Endodermal cell (in vitro differentiated cells): Measurements from ENCODE around the gene PLEKHA8. TPM values are rescaled to one million over a fixed set of nuclear protein-coding genes. Genes with fewer than 3 reads are reported as not detected.

Experiments used
- DNase-seq: peaks from one replicate; pipeline ENCODE4 v3.0.0-alpha.2; 2017
- H3K27ac ChIP-seq: 2 replicates; pipeline ENCODE4 v1.5.1; 2013; ENCODE audit warnings: mild to moderate bottlenecking, low read depth, low read length, moderate library complexity
- H3K27me3 ChIP-seq: 2 replicates; pipeline ENCODE4 v1.6.1; 2013; ENCODE audit warnings: mild to moderate bottlenecking, low read length, moderate library complexity; ENCODE audit not compliant: insufficient read depth, control insufficient read depth, poor library complexity, severe bottlenecking
- H3K36me3 ChIP-seq: 2 replicates; pipeline ENCODE4 v1.7.0; 2013; ENCODE audit warnings: mild to moderate bottlenecking, low read length, moderate library complexity; ENCODE audit not compliant: control insufficient read depth, insufficient read depth
- H3K4me1 ChIP-seq: one replicate; pipeline ENCODE4 v1.7.0; 2013; ENCODE audit warnings: low read length; ENCODE audit not compliant: control insufficient read depth, insufficient read depth
- H3K4me3 ChIP-seq: 2 replicates; pipeline ENCODE4 v1.5.1; 2013; ENCODE audit warnings: mild to moderate bottlenecking, low read length, moderate library complexity
- H3K9ac ChIP-seq: 2 replicates; pipeline ENCODE4 v1.6.1; 2013; ENCODE audit warnings: mild to moderate bottlenecking, low read length, moderate library complexity; ENCODE audit not compliant: poor library complexity, severe bottlenecking; ENCODE audit errors: extremely low read depth
- H3K9me3 ChIP-seq: 2 replicates; pipeline ENCODE4 v1.6.1; 2013; ENCODE audit warnings: mild to moderate bottlenecking, low read length, moderate library complexity; ENCODE audit not compliant: control insufficient read depth
- H3K27ac Mint-ChIP-seq: 2 replicates; pipeline ENCODE4 v1.8.0; 2020; ENCODE audit warnings: mixed read lengths
- H3K27me3 Mint-ChIP-seq: 2 replicates; pipeline ENCODE4 v1.8.0; 2021; ENCODE audit warnings: mild to moderate bottlenecking, mixed read lengths; ENCODE audit not compliant: insufficient read depth
- H3K36me3 Mint-ChIP-seq: 2 replicates; pipeline ENCODE4 v1.8.0; 2020; ENCODE audit warnings: low read depth, mixed read lengths
- H3K4me1 Mint-ChIP-seq: 2 replicates; pipeline ENCODE4 v1.8.0; 2020; ENCODE audit warnings: mixed read lengths
- H3K4me3 Mint-ChIP-seq: 2 replicates; pipeline ENCODE4 v1.8.0; 2020; ENCODE audit warnings: mild to moderate bottlenecking, moderate library complexity, mixed read lengths
- H3K9me3 Mint-ChIP-seq: 2 replicates; pipeline ENCODE4 v1.8.0; 2020; ENCODE audit warnings: mild to moderate bottlenecking, mixed read lengths
- CTCF ChIP-seq: fragments of 200-600 bp; sonication (generic); conservative IDR thresholded peaks from 2 replicates; pipeline ENCODE4 v1.5.0; 2021; ENCODE audit warnings: antibody characterized with exemption, mild to moderate bottlenecking
- total RNA-seq, 2 donors: library from RNA; stranded (reverse); fragmentation: NEBNext Ultra II Directional in 1 of 2; extraction: Animal tissue kit (Norgen Biotek cat#: 25700) in 1 of 2; gene quantifications; 2 replicates in 1 of 2; 3 replicates in 1 of 2; pipeline ENCODE4 v1.2.1, GENCODE V29; 2021

PLEKHA8 gene
- total RNA-seq, 2 donors from 2014 or later = 37.7 to 42.2 TPM

GRCh38 chr7:29995652-29996051, 32.6 kb upstream of the PLEKHA8 start:
- H3K27ac ChIP-seq = no peak overlapping the region
- no peak overlapping the region for H3K4me3 Mint-ChIP-seq
- peaks cover 44% of the 10 kb centered on the region for H3K9me3 Mint-ChIP-seq
- no peak overlapping the region for H3K27ac Mint-ChIP-seq
- no peaks in the 10 kb centered on the region for H3K27me3 ChIP-seq
- no peak overlapping the region for H3K4me3 ChIP-seq
- H3K9me3 ChIP-seq = peaks cover 38% of the 10 kb centered on the region
- TF ChIP-seq CTCF = no peak
- DNase-seq = no peak
- no peaks in the 10 kb centered on the region for H3K36me3 ChIP-seq
- H3K4me1 ChIP-seq = no peaks in the 10 kb centered on the region
- no peak overlapping the region for H3K9ac ChIP-seq
- H3K4me1 Mint-ChIP-seq = no peaks in the 10 kb centered on the region
- no peaks in the 10 kb centered on the region for H3K27me3 Mint-ChIP-seq
- H3K36me3 Mint-ChIP-seq = peaks cover 6% of the 10 kb centered on the region

- no peak for DNase-seq
- Mint-ChIP-seq H3K9me3 (peaks cover 44% of the 10 kb centered on the region), H3K4me3 (no peak overlapping the region)
These were observed 31.9 kb upstream of the PLEKHA8 start for GRCh38 chr7:29996321-29996720.

GRCh38 chr7:29998489-29998888, 29.7 kb upstream of the PLEKHA8 start:
- H3K9me3 ChIP-seq = peaks cover 27% of the 10 kb centered on the region
- H3K36me3 ChIP-seq = no peaks in the 10 kb centered on the region
- no peaks in the 10 kb centered on the region for H3K4me1 ChIP-seq
- H3K27me3 Mint-ChIP-seq = no peaks in the 10 kb centered on the region
- H3K9me3 Mint-ChIP-seq = peaks cover 32% of the 10 kb centered on the region
- H3K4me3 ChIP-seq = no peak overlapping the region
- H3K27ac Mint-ChIP-seq = no peak overlapping the region
- no peak for DNase-seq
- H3K4me3 Mint-ChIP-seq = no peak overlapping the region
- H3K27ac ChIP-seq = no peak overlapping the region
- H3K4me1 Mint-ChIP-seq = peaks cover 2% of the 10 kb centered on the region
- peaks cover 6% of the 10 kb centered on the region for H3K36me3 Mint-ChIP-seq
- H3K27me3 ChIP-seq = no peaks in the 10 kb centered on the region
- H3K9ac ChIP-seq = no peak overlapping the region
- TF ChIP-seq CTCF = no peak

More at GRCh38 chr7:29996321-29996720, 31.9 kb upstream of the PLEKHA8 start:
- H3K27ac Mint-ChIP-seq = no peak overlapping the region
- Histone ChIP-seq H3K4me3 (no peak overlapping the region), H3K27ac (no peak overlapping the region), H3K27me3 (no peaks in the 10 kb centered on the region), H3K9ac (no peak overlapping the region), H3K36me3 (no peaks in the 10 kb centered on the region), H3K4me1 (no peaks in the 10 kb centered on the region), H3K9me3 (peaks cover 38% of the 10 kb centered on the region)
- H3K4me1 Mint-ChIP-seq = no peaks in the 10 kb centered on the region
- H3K27me3 Mint-ChIP-seq = no peaks in the 10 kb centered on the region
- H3K36me3 Mint-ChIP-seq = peaks cover 6% of the 10 kb centered on the region
- no peak for TF ChIP-seq CTCF
